ENCODE data around the gene KIF26B.
"Not testable (repeated sequence)": the region's sequence is repeated elsewhere in the genome, so short reads cannot be mapped to it uniquely, and the experiment has no call there.

Gene KIF26B

DNA sequence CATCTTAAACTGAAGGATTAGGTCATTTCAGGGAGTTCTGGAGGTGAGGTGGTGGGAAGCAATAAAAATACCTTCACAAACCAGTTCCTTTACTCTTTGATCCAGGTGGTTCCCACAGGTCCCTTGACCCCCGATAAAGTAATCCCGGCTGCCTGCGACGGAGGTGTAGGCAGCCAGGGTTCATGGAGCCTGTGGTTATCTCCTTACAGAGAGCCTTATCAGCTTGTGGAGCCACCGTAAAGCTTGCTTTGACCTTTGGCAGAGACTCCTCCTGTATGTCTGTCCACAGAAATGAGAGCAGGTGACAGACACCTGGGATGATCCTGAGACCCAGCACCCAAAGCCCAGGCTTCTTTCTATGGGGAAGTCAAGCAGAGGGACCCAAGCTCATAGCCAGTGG is 243.4 kb downstream of the KIF26B start:
- FAIRE-seq = no peak
- TF ChIP-seq TAF1 (IDR thresholded peaks at IDR 0.05; ENCODE audit: low read depth, low read length) (no peak), SPI1 (IDR thresholded peaks at IDR 0.05; ENCODE audit: low read depth, low read length) (no peak), POLR2AphosphoS5 (IDR thresholded peaks at IDR 0.05; ENCODE audit: low read depth, low read length) (no peak)

DNA sequence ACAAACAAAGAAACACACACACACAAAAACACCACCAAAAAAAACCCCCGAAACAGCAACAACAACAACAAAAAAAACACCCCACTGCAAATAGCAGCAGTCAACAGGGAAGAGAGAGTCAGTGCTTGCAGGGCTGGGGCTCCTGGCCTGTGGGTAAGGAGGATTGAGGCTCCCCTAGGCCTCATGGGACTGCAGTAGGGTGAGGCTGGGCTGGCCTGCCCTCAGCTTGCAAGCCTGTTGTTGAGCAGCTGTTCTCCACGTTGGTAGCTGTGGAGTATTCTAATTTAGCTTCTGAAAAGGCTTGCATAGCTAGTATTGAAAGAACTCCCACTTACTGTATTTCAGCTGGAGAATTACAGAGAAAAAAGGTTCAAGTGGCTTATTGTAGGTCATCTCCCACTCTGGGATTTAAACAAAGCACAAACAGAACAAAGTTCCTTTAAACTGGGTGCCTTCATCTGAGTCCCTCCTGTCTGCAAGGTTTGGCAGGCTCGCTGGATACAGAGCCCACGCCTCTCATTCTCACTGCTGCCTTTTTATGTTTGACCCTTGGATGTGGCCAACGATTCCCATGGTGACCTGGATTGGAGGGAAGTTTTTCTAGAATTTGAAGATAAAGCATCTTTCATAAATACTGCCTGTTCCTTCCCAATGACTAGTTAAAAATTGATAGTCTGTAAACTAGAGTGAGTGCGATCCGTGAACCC is 247.2 kb downstream of the KIF26B start:
- TF ChIP-seq TAF1 (IDR thresholded peaks at IDR 0.05; ENCODE audit: low read depth, low read length) = no peak
- no peak for TF ChIP-seq PAX5 (IDR thresholded peaks at IDR 0.05; ENCODE audit: insufficient read depth, low read length, severe bottlenecking)
- TF ChIP-seq POU2F2 (IDR thresholded peaks at IDR 0.05; ENCODE audit: low read depth, low read length) = no peak
- TF ChIP-seq POLR2A (IDR thresholded peaks at IDR 0.05; ENCODE audit: low read depth, low read length) = no peak
- TF ChIP-seq POLR2AphosphoS5 (IDR thresholded peaks at IDR 0.05; ENCODE audit: low read depth, low read length) = no peak
- TF ChIP-seq SPI1 (IDR thresholded peaks at IDR 0.05; ENCODE audit: low read depth, low read length) = no peak
- DNase-seq (ENCODE audit: insufficient read length, low spot score) = no peak
- no peak for FAIRE-seq

More for the DNA sequence above, 243.4 kb downstream of the KIF26B start:
- DNase-seq (ENCODE audit: insufficient read length, low spot score) = no peak

DNA sequence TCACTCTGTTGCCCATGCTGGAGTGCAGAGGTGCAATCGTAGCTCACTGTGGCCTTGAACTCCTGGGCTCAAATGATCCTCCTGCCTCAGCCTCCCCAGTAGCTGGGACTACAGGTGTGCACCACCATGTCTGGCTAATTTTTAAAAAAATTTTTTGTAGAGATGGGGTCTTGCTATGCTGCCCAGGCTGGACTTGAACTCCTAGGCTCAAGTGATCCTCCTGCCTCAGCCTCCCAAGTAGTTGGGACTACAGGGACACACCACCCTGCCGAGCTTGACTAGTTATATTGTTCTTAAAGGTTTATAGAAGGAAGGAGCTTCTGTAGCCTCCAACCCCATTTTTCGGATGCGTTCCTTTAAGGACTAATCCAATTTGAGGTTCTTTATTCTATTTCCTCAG is 248.2 kb downstream of the KIF26B start:
- not testable (repeated sequence) for FAIRE-seq

DNA sequence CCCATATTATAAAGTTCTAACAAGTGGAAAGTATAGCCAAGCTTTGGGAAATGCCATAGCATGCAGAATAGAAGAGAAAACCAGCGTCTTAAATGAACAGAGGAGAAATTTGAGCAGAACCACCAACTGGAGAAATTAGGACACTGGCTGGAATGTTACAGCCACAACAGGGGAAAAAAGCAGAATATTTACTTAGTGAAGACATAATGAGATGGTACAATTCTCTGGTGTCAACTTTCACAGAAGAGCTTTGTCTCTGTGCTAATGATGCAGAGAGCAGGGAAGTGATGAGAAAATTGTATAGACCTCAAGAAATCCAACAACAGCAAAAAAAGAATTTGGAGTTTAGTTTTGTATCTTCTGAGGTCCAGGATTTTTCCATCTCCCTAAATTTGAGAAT is 249.7 kb downstream of the KIF26B start:
- DNase-seq (ENCODE audit: insufficient read length, low spot score) (no peak), FAIRE-seq (no peak)
- TF ChIP-seq POLR2AphosphoS5 (IDR thresholded peaks at IDR 0.05; ENCODE audit: low read depth, low read length) = no peak
- no peak for TF ChIP-seq POLR2A (IDR thresholded peaks at IDR 0.05; ENCODE audit: low read depth, low read length)
- TF ChIP-seq POU2F2 (IDR thresholded peaks at IDR 0.05; ENCODE audit: low read depth, low read length) = no peak
- no peak for TF ChIP-seq PAX5 (IDR thresholded peaks at IDR 0.05; ENCODE audit: insufficient read depth, low read length, severe bottlenecking)
- TF ChIP-seq SPI1 (IDR thresholded peaks at IDR 0.05; ENCODE audit: low read depth, low read length) = no peak
- no peak for TF ChIP-seq TAF1 (IDR thresholded peaks at IDR 0.05; ENCODE audit: low read depth, low read length)

More for the DNA sequence above, 248.2 kb downstream of the KIF26B start:
- not testable (repeated sequence) for DNase-seq (ENCODE audit: insufficient read length, low spot score)

DNA sequence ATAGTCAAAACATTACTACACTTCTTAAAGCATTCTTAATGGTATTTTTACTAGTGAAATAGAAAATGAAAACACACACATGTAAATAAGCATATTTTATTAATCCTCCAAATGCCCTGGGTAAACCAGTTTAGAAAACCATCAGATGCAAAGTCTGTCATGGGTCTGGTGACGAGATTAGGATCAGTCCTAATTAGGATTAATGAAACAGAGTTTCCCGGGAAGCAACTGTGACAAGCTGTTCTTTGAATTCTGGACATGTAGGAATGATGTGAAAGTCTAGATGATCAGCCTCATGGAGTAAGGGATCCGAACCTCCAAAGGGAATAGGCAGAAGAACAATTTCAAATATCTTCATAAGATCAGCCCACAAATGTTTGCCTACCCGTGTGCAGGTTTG is 250.2 kb downstream of the KIF26B start:
- no peak for DNase-seq (ENCODE audit: insufficient read length, low spot score)
- TF ChIP-seq POLR2AphosphoS5 (IDR thresholded peaks at IDR 0.05; ENCODE audit: low read depth, low read length) (no peak), POU2F2 (IDR thresholded peaks at IDR 0.05; ENCODE audit: low read depth, low read length) (no peak), TAF1 (IDR thresholded peaks at IDR 0.05; ENCODE audit: low read depth, low read length) (no peak), POLR2A (IDR thresholded peaks at IDR 0.05; ENCODE audit: low read depth, low read length) (no peak), SPI1 (IDR thresholded peaks at IDR 0.05; ENCODE audit: low read depth, low read length) (no peak), PAX5 (IDR thresholded peaks at IDR 0.05; ENCODE audit: insufficient read depth, low read length, severe bottlenecking) (no peak)
- FAIRE-seq = no peak

DNA sequence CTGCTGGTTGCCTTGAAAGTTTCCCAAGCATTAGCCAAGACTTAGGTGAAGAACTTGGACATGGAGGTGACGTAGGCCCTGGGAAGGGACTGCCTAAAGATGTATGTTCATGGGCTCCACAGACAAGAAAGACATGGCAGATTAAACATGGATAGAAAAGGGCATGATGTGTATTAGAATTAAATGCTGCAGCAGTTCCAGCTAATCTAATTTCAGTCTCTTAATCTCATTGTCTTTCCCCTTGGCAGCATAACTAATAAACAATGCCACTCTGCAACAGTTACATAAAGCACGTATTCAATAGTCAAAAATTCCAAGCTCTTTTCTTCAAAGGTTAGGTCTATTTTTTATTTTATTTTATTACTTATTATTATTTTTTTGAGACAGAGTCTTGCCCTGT is 251.6 kb downstream of the KIF26B start:
- DNase-seq (ENCODE audit: insufficient read length, low spot score) (no peak), FAIRE-seq (no peak)

DNA sequence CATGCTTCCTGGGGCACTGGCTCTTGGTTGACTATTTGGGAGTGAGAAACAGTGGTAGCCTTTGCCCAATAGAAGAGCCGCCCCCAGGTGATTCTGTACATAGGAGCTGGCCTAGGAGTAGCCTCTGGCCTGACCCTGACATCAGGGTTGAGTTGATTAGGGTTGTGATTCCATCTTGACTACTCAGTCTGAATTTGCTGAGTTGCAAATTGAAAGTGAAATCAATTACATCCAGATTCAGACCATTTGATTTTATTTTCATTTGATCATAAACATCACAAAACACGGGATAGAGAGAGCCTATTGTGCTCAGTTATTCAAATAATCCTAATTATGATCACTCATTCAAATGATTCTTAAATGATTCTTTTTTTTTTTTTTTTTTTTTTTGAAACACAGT is 253.2 kb downstream of the KIF26B start:
- TF ChIP-seq POU2F2 (IDR thresholded peaks at IDR 0.05; ENCODE audit: low read depth, low read length) (no peak), PAX5 (IDR thresholded peaks at IDR 0.05; ENCODE audit: insufficient read depth, low read length, severe bottlenecking) (no peak), POLR2A (IDR thresholded peaks at IDR 0.05; ENCODE audit: low read depth, low read length) (no peak), TAF1 (IDR thresholded peaks at IDR 0.05; ENCODE audit: low read depth, low read length) (no peak), SPI1 (IDR thresholded peaks at IDR 0.05; ENCODE audit: low read depth, low read length) (no peak), POLR2AphosphoS5 (IDR thresholded peaks at IDR 0.05; ENCODE audit: low read depth, low read length) (no peak)
- FAIRE-seq (no peak), DNase-seq (ENCODE audit: insufficient read length, low spot score) (no peak)

More for the DNA sequence above, 251.6 kb downstream of the KIF26B start:
- TF ChIP-seq TAF1 (IDR thresholded peaks at IDR 0.05; ENCODE audit: low read depth, low read length) = no peak
- TF ChIP-seq POLR2AphosphoS5 (IDR thresholded peaks at IDR 0.05; ENCODE audit: low read depth, low read length) = no peak
- no peak for TF ChIP-seq POU2F2 (IDR thresholded peaks at IDR 0.05; ENCODE audit: low read depth, low read length)
- TF ChIP-seq PAX5 (IDR thresholded peaks at IDR 0.05; ENCODE audit: insufficient read depth, low read length, severe bottlenecking) = no peak
- TF ChIP-seq POLR2A (IDR thresholded peaks at IDR 0.05; ENCODE audit: low read depth, low read length) = no peak
- TF ChIP-seq SPI1 (IDR thresholded peaks at IDR 0.05; ENCODE audit: low read depth, low read length) = no peak

DNA sequence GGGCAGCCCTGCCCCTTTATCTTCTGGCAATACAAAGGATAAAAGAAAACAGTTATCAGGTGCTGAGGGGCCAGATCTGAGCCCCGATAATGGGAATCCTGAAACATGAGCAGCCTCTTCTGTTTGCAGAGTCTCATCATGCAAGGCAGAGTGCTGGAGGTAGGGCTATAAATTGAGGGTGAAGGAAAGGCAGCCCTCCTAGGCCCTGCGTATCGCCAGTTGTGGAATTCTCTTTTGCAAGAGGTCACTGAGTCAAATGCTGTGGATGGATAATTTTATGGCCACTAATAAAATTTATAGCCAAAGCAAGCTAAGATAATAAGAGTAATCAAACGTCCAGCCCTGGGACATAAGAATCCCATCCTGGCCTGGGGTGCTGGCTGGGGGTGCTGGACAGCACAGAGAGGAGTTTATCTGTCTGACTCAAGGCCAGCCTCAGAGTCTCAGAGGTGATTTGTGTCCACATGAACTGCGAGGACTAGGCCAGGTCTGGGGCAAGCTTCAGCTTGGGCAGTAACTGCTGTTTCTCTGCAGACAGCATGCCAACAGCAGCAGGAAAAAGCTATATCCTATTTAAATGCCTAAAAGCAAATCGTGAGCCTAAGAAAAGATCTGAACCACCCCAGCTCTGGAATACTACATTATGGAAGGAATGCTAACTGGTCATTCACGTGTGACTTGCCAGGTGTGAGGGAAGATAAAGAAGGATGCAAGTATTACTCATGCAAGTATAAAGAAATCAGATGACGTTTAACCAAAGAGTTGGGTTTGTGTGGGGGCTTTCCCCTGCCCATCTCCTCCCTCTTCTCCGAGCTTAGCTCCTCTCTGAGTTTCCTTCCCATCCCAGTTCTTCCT is 254.8 kb downstream of the KIF26B start:
- no peak for TF ChIP-seq TAF1 (IDR thresholded peaks at IDR 0.05; ENCODE audit: low read depth, low read length)
- no peak for TF ChIP-seq PAX5 (IDR thresholded peaks at IDR 0.05; ENCODE audit: insufficient read depth, low read length, severe bottlenecking)
- no peak for TF ChIP-seq SPI1 (IDR thresholded peaks at IDR 0.05; ENCODE audit: low read depth, low read length)
- TF ChIP-seq POU2F2 (IDR thresholded peaks at IDR 0.05; ENCODE audit: low read depth, low read length) = no peak
- TF ChIP-seq POLR2A (IDR thresholded peaks at IDR 0.05; ENCODE audit: low read depth, low read length) = no peak
- TF ChIP-seq POLR2AphosphoS5 (IDR thresholded peaks at IDR 0.05; ENCODE audit: low read depth, low read length) = no peak
- FAIRE-seq (no peak), DNase-seq (ENCODE audit: insufficient read length, low spot score) (no peak)

DNA sequence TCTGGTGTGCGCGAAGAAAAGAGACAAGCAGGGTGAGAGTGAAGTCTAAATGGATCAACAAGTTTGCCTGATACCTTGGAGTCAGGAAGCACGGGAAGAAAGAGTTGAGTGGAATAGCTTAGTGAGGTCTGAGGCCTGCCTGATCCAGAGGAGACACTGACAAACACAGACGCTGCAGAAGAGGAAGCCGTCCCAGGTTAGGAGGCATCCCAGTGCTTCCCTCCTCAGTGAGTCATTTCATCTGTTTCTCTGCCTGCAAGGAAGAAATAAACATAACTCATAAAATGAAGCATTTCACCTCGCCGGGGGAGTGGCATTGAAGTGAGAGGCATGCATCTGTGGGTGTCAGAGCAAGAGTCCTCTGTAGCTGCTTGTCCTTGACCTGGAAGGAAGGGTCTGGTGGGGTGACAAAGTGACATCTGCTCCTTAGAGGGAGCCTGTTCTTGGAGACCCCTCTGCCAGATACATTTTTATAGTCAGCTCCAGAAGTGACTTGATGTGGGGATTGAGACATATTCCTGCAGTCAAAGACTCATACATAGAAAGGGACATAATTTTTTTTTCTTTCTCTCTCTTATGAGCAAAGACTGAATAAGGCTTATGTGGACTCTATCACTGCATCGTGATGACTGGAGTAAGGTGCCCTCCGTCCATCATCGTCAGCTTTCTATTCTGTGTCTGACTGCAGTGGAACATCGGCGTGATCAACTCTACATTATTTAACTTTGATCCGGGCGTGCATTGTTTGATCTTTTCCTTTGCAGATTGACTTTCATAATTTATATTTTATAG is 256.7 kb downstream of the KIF26B start:
- no peak for FAIRE-seq
- TF ChIP-seq TAF1 (IDR thresholded peaks at IDR 0.05; ENCODE audit: low read depth, low read length) (no peak), POLR2AphosphoS5 (IDR thresholded peaks at IDR 0.05; ENCODE audit: low read depth, low read length) (no peak), SPI1 (IDR thresholded peaks at IDR 0.05; ENCODE audit: low read depth, low read length) (no peak), POU2F2 (IDR thresholded peaks at IDR 0.05; ENCODE audit: low read depth, low read length) (no peak)
- DNase-seq (ENCODE audit: insufficient read length, low spot score) = no peak
